Activated CD4-positive, alpha-beta T cell treated with anti-CD3 and anti-CD28 coated beads, Interleukin-2, Interleukin-4, amounts not matched to agents 100 ng/mL and 50 ng/mL, durations not matched to agents 16 hours and 8 hours (primary cell): ENCODE data around the gene FLAD1.
A peak's percentile ranks its signal among the peaks of the same experiment; 100 is the strongest.

Experiments
- DNase-seq: peaks from one replicate; pipeline ENCODE4 v3.0.0-alpha.2; 2020; ENCODE audit warnings: low spot score

Gene FLAD1

DNA sequence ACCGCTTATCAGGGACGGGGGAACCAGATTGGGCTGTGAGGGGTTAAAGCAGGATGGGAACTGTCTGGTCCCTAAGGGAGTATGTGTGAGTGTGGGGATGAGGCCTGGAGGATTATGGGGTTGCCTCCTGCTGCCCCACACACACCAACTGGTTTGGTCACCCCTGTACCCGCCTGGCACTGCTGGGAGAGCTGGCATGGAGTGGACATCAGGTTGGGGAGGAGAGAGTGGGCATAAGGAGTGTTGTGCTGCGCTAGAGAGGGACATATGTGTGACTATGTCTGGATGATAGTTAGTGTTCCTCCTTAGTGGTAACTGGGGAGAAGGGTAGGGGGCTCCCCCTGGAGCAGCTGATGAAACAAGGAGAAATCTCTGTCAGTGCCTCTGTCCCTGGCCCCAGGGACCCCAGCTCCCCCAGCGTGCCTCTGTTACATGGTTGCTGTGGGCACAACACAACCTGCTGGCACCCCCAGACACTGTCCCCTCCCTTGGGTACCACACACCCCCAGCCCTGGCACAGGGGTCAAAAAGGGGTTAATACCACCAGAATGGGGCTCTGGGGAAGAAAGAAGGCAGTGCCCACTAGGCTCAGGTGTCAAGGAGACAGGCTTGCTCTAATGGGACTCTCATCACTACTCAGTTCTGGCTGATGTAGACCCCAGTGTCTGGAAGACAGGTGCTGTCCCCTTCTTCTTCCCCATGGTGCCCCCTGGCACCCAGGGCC, 21.4 kb downstream of the FLAD1 start:
- no peak for DNase-seq

- DNase-seq, result no peak
These were observed 22.2 kb downstream of the FLAD1 start for GRCh38 chr1:155005076-155006011.

GRCh38 chr1:155006601-155007101, 23.5 kb downstream of the FLAD1 start:
- peak; percentile 79 for DNase-seq

DNA sequence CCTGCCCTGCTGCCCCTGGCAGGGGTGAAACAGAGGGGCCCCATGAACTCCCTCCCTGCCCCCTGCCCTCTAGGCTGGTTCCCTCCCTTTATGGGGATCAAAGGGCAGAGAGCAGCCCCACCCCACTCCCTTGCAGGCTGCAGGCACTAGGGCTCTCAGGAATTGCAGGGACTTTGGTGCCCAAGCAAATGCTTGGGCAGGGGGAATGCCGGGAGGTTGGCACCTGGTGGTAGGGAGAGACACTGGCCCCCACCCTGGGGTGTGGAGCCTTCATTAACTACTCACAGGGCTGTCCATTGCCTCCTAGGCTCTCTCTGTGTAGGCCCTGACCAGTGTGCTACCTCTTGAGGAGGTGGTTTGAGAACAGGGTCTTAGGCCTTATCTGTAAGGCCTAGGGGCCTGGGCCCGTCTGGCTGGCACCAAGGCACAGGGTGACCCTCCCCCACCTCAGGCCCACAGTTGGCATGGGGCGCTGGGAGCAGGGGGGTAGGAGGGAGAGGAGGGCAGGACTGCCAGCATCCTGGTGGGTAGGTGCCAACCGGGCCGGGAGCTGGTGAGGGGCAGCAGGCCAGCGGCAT, 24.2 kb downstream of the FLAD1 start:
- no peak for DNase-seq

GRCh38 chr1:155008015-155008941, 25.1 kb downstream of the FLAD1 start:
- DNase-seq, result peak; percentile 79

GRCh38 chr1:155009221-155009711, 26.1 kb downstream of the FLAD1 start:
- no peak for DNase-seq

DNA sequence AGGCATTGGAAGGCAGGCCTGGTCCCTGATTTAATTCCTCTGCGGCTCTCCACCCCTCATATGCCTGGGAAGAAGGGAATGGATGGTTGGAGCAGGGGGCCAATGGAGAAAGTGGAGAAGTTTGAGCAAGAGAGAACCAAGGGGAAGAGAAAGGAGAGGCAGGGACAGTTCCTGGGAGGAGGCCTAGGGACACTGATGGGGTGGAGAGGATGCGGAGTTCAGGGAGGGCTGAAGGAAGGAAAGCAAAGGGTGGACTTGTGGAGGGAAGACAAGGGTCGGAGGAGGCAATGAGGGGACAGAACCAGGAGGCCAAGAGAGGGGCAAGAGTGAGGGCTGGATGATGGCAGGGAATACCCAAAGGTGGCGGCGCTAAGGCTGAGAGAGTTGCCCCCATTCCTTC, 26.6 kb downstream of the FLAD1 start:
- DNase-seq, result no peak

- peak; percentile 61 for DNase-seq
These were observed 27.2 kb downstream of the FLAD1 start for GRCh38 chr1:155010211-155010918.

DNA sequence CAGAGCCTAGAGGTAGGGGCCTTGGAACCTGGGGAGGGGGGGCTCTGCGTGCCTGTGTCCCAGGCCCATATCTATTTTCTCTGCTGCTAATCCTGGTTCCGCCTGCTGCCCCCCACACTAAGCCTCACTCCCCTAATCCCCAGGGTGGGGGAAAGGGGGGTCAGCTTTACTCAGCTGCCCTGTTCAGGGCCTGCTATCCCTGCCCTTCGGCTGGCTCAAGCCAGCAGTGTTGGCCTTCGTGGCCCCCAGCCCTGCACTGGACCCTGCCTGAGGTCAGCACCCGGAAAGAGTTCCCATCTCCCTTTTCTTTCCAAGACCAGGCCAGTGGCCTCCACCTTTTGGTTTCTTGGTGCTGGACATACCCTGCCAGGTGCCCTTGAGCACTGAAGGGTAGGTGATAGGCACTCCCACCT, 27.9 kb downstream of the FLAD1 start:
- no peak for DNase-seq

DNA sequence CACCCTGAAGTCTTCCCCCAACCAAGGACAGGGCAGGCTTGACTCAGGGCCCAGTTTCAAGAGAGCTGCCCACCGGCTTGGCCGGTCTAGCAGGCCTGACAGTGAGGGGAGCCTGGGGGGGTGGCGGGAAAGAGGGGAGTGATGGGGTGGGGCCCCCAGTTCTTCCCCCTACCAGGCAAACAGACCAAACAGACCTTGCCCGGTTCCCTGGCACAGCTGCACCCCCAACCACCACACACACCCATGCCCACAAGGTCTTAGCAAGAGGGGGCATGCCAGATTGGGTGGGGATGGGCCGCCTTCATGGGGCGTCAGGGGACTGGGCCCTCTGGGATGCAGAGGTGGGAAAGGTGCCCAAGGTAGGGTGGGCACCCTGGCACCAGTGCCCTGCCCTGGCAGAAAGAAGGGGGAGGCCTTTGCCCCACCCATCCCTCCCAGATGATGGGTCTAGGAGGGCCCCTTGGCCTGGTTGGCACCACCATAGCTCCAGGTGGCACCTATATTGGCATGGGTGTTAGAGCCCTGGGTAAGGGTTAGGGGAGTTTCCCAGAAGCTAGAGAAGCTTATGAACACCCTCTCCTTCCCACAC, 28.4 kb downstream of the FLAD1 start:
- DNase-seq, result no peak

- peak; percentile 71 for DNase-seq
These were observed 28.9 kb downstream of the FLAD1 start for GRCh38 chr1:155012026-155012546.

DNA sequence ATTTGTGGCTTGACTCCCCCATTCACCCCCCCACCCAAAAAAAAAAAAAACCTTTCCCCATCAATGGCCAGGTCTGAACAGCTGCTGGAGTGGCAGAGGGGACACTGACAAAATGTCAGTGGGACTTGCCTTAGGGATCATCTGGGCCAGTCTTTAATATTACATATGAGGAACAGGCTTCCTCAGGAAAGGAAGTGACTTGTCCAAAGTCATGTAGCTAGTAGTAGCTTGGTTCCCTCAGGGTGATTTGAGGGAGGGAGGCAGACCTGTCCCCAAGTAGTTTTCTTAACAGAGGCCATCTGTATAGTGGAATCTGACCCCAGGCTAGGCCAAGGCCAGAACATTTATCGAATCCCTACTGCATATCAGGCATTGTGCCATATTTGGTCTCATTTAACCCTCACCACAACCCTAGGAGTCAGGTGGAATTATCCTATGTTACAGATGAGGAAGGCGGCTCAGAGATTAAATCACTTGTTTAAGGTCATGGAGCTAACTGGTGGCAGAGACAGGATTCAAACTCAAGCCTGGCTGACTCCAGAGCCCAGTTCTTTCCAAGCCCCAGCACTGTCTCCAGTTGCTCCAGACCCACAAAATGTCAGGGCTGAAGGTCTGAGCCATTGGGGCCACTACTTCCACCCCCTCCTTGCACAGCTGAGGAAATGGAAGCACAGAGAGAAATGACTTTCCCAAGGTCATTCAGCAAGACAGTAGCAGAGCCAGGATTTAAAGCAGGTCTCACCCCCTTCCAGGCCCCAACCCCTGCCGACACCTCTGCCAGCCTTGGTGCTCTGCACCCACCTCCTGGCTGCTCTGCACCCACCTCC, 29.8 kb downstream of the FLAD1 start:
- DNase-seq, result no peak

- DNase-seq, result no peak
These were observed 30.5 kb downstream of the FLAD1 start for GRCh38 chr1:155013632-155014031.

DNA sequence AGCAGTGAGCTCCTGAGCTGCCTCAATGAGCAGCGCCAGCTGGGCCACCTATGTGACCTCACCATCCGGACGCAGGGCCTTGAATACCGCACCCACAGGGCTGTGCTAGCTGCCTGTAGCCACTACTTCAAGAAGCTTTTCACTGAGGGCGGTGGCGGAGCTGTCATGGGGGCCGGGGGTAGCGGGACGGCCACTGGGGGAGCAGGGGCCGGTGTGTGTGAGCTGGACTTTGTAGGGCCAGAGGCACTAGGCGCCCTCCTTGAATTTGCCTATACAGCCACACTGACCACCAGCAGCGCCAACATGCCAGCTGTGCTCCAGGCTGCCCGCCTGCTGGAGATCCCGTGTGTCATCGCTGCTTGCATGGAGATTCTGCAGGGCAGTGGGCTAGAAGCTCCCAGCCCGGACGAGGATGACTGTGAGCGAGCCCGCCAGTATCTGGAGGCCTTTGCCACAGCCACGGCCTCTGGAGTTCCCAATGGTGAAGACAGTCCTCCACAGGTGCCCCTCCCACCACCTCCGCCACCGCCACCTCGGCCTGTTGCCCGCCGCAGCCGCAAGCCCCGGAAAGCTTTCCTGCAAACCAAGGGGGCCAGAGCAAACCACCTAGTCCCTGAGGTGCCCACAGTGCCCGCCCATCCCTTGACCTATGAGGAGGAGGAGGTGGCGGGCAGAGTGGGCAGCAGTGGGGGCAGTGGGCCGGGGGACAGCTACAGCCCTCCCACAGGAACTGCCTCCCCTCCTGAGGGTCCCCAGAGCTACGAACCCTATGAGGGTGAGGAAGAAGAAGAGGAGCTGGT, 31.8 kb downstream of the FLAD1 start:
- DNase-seq, result no peak

DNA sequence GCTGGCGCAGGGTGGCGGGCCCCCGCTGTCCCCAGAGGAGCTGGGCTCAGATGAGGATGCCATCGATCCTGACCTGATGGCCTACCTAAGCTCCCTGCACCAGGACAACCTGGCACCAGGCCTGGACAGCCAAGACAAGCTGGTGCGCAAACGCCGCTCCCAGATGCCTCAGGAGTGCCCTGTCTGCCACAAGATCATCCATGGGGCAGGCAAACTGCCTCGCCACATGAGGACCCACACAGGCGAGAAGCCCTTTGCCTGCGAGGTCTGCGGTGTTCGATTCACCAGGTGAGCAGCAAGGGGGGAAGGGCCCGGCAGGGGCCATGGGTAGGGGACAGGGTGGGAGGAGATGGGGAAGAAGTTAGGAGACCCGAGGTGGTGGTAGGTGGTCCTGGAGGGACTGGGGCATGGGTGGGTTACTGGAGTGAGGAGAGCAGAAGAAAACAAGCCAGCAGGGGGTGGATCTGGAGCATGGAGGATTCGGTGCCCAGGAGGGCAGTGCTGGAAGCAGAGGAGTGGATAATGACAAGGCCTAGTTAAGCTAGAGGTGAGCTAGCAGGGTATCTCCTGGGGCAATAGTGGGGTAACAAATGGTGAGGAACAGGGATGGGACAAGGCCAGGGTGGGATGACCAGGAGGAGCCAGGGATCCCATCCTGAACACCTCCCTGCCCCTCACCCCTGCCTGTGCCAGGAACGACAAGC, 32.5 kb downstream of the FLAD1 start:
- no peak for DNase-seq

- DNase-seq, result no peak
These were observed 33.2 kb downstream of the FLAD1 start for GRCh38 chr1:155016231-155016831.
